ENCODE results near the gene FOXP1. TPM values are rescaled to one million over a fixed set of nuclear protein-coding genes. Genes with fewer than 3 reads are reported as not detected.
A peak's percentile ranks its signal among the peaks of the same experiment; 100 is the strongest.
"Not testable (repeated sequence)": the region's sequence is repeated elsewhere in the genome, so short reads cannot be mapped to it uniquely, and the experiment has no call there.

The FOXP1 gene
- total and polyA plus RNA-seq, 2 experiments from 2014 or later, result 76.8 to 99.8 TPM

DNA sequence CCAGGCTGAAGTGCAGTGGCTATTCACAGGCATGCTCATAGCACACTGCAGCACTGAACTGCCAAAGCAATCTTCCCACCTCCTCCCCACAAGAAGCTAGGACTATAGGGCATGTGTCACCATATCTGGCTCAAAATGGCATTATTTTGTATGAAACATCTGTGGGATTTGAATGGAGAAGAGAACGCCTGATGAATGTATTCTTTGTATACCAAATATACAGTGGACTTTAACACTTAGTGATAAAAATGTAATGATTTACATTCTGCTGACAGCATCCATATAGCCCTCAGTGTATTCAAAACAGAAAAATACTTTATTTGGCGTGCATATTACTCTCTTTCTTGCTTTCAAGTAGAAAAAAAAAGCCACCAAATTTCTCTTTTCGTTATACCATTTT, 257.8 kb downstream of the FOXP1 start:
- Histone ChIP-seq H4K20me1 (ENCODE audit: insufficient read depth, poor library complexity, severe bottlenecking) (no peaks in the 10 kb centered on the region), H3K79me2 (peaks cover 22% of the 10 kb centered on the region), H3K9me3 (ENCODE audit: low read depth) (no peaks in the 10 kb centered on the region), H3K9me2 (replicated peaks; ENCODE audit: insufficient read depth) (no peaks in the 10 kb centered on the region), H3K27ac (peak overlapping the region; percentile 20), H3K27me3 (no peaks in the 10 kb centered on the region), H3K36me3 (replicated peaks; ENCODE audit: insufficient read depth, low read depth) (no peaks in the 10 kb centered on the region), H3K4me3 (no peak overlapping the region), H3K4me2 (peak overlapping the region; percentile 9), H2AFZ (no peak overlapping the region), H3K4me1 (ENCODE audit: insufficient read depth) (peaks cover 4% of the 10 kb centered on the region)
- no peak for TF ChIP-seq EZH2 (IDR thresholded peaks at IDR 0.05; ENCODE audit: borderline replicate concordance)
- TF ChIP-seq, protein P1, sequence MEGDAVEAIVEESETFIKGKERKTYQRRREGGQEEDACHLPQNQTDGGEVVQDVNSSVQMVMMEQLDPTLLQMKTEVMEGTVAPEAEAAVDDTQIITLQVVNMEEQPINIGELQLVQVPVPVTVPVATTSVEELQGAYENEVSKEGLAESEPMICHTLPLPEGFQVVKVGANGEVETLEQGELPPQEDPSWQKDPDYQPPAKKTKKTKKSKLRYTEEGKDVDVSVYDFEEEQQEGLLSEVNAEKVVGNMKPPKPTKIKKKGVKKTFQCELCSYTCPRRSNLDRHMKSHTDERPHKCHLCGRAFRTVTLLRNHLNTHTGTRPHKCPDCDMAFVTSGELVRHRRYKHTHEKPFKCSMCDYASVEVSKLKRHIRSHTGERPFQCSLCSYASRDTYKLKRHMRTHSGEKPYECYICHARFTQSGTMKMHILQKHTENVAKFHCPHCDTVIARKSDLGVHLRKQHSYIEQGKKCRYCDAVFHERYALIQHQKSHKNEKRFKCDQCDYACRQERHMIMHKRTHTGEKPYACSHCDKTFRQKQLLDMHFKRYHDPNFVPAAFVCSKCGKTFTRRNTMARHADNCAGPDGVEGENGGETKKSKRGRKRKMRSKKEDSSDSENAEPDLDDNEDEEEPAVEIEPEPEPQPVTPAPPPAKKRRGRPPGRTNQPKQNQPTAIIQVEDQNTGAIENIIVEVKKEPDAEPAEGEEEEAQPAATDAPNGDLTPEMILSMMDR (IDR thresholded peaks at IDR 0.05; ENCODE audit: poor library complexity), result no peak
- no peak for TF ChIP-seq EZH2phosphoT487 (IDR thresholded peaks at IDR 0.05; ENCODE audit: low read depth, severe bottlenecking, unreplicated experiment)
- DNase-seq (ENCODE audit: low spot score), result no peak
- WGBS (ENCODE audit: low lambda C conversion rate, missing lambda C conversion rate), result 48% methylated on average over 3 of the region's 3 CpGs

DNA sequence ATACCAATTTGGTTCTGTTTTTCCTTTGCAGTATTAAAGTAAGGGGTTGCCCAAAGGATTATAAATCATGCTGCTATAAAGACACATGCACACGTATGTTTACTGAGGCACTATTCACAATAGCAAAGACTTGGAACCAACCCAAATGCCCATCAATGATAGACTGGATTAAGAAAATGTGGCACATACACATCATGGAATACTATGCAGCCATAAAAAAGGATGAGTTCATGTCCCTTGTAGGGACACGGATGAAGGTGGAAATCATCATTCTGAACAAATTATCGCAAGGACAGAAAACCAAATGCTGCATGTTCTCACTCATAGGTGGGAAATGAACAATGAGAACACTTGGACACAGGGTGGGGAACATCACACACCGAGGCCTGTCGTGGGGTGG, 259.3 kb downstream of the FOXP1 start:
- not testable (repeated sequence) for H3K4me2 ChIP-seq; H3K27ac ChIP-seq; H4K20me1 ChIP-seq (ENCODE audit: insufficient read depth, poor library complexity, severe bottlenecking); H3K4me3 ChIP-seq; H3K4me1 ChIP-seq (ENCODE audit: insufficient read depth); H2AFZ ChIP-seq; H3K36me3 ChIP-seq (replicated peaks; ENCODE audit: insufficient read depth, low read depth); H3K9me2 ChIP-seq (replicated peaks; ENCODE audit: insufficient read depth); H3K27me3 ChIP-seq; H3K9me3 ChIP-seq (ENCODE audit: low read depth); DNase-seq (ENCODE audit: low spot score)
- H3K79me2 ChIP-seq, result peaks cover 27% of the 10 kb centered on the region
- WGBS (ENCODE audit: low lambda C conversion rate, missing lambda C conversion rate), result 93% methylated on average over 5 of the region's 5 CpGs

GRCh38 chr3:71323558-71323957, 260.0 kb downstream of the FOXP1 start:
- 48% methylated on average over 5 of the region's 5 CpGs for WGBS (ENCODE audit: low lambda C conversion rate, missing lambda C conversion rate)
- Histone ChIP-seq H3K4me2 (no peak overlapping the region), H3K9me2 (replicated peaks; ENCODE audit: insufficient read depth) (no peaks in the 10 kb centered on the region)

DNA sequence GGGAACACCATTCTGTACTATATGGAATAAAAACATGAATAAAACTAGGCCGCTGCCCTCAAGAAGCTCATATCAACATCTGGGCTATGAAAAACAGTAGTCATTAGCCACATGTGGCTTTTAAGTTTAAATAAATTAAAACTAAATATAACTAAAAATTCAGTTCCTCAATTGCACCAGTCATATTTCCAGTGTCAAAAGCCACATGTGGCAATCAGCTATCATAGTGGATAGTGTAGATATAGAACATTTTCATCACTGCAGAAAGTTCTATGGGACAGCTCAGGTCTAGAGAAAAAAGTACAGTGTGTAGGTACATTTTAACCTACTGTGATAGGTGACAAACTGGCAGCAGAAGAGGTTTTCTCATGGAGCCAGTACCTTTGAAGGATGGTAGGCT, 261.4 kb downstream of the FOXP1 start:
- Histone ChIP-seq H3K4me3 (no peak overlapping the region), H3K4me2 (no peak overlapping the region), H3K36me3 (replicated peaks; ENCODE audit: insufficient read depth, low read depth) (no peaks in the 10 kb centered on the region), H3K79me2 (peaks cover 31% of the 10 kb centered on the region), H3K9me3 (ENCODE audit: low read depth) (no peaks in the 10 kb centered on the region), H3K27me3 (no peaks in the 10 kb centered on the region), H3K4me1 (ENCODE audit: insufficient read depth) (peaks cover 29% of the 10 kb centered on the region), H4K20me1 (ENCODE audit: insufficient read depth, poor library complexity, severe bottlenecking) (no peaks in the 10 kb centered on the region), H3K27ac (no peak overlapping the region), H2AFZ (no peak overlapping the region), H3K9me2 (replicated peaks; ENCODE audit: insufficient read depth) (no peaks in the 10 kb centered on the region)
- no peak for DNase-seq (ENCODE audit: low spot score)
- TF ChIP-seq EZH2 (IDR thresholded peaks at IDR 0.05; ENCODE audit: borderline replicate concordance) (no peak), EZH2phosphoT487 (IDR thresholded peaks at IDR 0.05; ENCODE audit: low read depth, severe bottlenecking, unreplicated experiment) (no peak)
- TF ChIP-seq, protein P1 (IDR thresholded peaks at IDR 0.05; ENCODE audit: poor library complexity), result no peak
- 94% methylated on average over 1 of the region's 1 CpG for WGBS (ENCODE audit: low lambda C conversion rate, missing lambda C conversion rate)

More at GRCh38 chr3:71323558-71323957, 260.0 kb downstream of the FOXP1 start:
- H4K20me1 ChIP-seq (ENCODE audit: insufficient read depth, poor library complexity, severe bottlenecking), result no peaks in the 10 kb centered on the region
- H2AFZ ChIP-seq, result no peak overlapping the region
- H3K4me1 ChIP-seq (ENCODE audit: insufficient read depth), result peaks cover 15% of the 10 kb centered on the region
- TF ChIP-seq EZH2 (IDR thresholded peaks at IDR 0.05; ENCODE audit: borderline replicate concordance), result no peak
- TF ChIP-seq, protein P1 (IDR thresholded peaks at IDR 0.05; ENCODE audit: poor library complexity), result no peak
- no peak for TF ChIP-seq EZH2phosphoT487 (IDR thresholded peaks at IDR 0.05; ENCODE audit: low read depth, severe bottlenecking, unreplicated experiment)
- H3K4me3 ChIP-seq, result no peak overlapping the region
- H3K27ac ChIP-seq, result no peak overlapping the region
- H3K9me3 ChIP-seq (ENCODE audit: low read depth), result no peaks in the 10 kb centered on the region
- no peak for DNase-seq (ENCODE audit: low spot score)
- H3K27me3 ChIP-seq, result no peaks in the 10 kb centered on the region
- no peaks in the 10 kb centered on the region for H3K36me3 ChIP-seq (replicated peaks; ENCODE audit: insufficient read depth, low read depth)
- H3K79me2 ChIP-seq, result peaks cover 30% of the 10 kb centered on the region
